HG02588 (cell line): ENCODE measurements around the gene INO80E.
"Not testable (repeated sequence)": the region's sequence is repeated elsewhere in the genome, so short reads cannot be mapped to it uniquely, and the experiment has no call there.

Experiments
- ATAC-seq: cut with Tn5 transposase; IDR thresholded peaks from one replicate; pipeline ENCODE4 v1.9.1; 2021; ENCODE audit warnings: mild to moderate bottlenecking, moderate library complexity; ENCODE audit not compliant: unreplicated experiment

The INO80E gene, protein sequence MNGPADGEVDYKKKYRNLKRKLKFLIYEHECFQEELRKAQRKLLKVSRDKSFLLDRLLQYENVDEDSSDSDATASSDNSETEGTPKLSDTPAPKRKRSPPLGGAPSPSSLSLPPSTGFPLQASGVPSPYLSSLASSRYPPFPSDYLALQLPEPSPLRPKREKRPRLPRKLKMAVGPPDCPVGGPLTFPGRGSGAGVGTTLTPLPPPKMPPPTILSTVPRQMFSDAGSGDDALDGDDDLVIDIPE

DNA sequence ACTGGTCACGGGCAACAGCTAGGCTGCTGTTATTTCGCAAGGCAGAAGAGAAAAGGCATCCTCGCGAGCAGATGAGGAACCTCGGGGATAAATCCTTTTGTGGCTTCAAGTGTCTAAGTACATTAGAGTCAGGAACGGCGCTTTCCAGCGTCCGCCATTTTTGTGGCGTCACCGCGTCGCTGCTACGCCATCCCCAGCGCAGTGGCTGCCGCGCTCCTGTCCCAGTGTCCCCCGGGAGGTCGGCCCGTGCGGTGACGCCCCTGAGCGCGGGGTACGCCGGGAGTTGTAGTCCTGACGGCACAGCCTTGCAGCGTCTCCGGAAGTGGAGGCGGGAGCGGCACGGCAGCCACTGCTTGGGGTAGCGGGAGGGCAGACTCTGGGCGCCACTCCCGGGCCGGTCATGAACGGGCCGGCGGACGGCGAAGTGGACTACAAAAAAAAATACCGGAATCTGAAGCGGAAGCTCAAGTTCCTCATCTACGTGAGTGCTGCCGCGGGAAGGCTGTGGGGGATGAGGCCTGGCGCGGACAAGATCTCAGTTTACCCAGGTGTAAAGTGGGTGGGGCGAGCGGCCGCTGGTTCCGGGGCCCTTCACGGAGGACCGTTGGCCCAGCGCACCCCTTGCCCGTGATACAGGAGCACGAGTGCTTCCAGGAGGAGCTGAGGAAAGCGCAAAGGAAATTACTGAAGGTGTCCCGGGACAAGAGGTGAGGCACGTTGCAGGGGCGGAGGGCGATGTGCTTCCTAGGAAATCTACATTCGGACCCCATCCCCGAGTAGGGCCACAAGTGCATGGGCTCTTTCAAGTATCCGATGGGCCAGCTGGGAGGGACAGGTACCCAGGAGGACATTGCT lies at the start of gene INO80E:
Gene INO80E (plus strand): TSS at position 331 of the 855 bp plus-strand sequence. CDS start 70 bp downstream, at position 401.
- peak; percentile 89 for ATAC-seq

DNA sequence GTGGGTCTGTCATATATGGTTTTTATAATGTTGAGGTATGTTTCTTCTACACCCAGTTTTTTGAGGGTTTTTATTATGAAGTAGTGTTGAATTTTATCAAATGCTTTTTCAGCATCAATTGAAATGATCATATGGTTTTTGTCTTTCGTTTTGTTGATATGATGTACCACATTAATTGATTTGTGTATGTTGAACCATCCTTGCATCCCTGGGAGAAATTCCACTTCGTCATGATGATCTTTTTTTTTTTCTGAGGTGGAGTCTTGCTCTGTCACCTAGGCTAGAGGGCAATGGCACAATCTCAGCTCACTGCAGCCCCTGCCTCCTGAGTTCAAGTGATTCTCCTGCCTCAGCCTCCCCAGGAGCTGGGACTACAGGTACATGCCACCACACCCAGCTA lies 48.1 kb upstream of the INO80E start:
- ATAC-seq: no peak

DNA sequence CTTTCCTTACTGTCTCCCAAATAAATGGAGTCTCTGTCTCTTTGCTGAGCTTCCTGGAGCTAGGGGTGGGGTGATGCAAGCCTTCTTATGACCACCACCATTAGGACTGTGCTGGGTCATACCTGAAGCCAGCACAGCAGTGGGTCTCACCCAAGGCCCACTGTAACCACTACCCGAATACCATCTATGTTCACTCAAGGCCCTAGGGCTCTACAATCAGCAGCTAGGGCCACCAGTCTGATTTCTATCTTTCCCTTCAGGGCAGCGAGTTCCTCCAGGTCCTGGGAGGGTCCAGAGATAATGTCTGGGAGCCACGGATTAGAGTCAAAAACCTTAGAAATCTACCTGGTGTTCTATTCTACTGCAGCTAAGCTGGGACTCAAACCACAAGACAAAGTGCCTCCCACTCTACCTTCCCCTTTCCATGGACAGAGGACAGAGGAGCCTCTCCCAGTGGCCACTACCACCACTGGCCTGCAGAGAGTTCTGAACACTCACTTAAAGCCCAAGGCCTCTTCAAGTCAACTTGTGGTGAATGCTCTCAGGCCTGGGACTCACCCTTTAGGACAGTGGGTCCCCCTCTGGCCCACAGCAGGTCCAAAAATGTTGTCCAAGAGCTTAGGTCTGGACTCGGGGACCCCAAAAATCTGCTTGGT lies 45.1 kb upstream of the INO80E start:
- ATAC-seq: no peak

DNA sequence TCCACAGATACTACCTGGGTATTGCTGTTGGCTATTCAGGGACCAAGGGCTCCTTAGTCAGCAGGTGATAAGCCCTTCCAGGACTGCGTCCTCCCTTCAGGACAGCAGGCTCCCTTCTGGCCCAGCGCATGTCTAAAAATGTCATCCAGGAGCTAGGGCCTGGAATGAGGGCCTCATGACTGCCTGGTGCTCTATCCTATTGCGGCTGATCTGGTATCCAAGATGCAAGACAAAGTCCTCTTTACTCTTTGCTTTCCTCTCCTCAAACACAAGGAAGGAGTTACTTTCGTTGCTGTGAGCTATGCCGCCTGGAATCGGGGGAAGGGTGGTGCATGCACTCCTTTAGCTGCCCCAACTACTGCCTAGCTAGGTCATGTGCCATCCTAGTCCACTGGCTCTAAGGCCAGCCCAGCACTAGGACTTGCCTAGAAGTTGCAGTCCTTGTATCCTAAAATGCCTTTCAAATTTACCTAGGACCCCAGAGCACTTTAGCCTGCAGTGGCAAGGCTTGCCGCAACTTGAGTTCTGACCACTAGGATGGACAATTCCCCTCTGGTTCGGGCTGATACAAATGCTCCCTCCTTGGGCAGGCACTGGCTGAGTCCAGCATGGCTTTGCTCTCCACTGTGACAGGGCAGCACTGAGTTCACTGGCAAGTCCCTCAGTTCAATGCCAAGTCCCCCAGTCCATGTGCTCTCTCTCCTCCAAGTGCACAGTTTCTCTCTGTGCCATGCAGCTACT lies 44.2 kb upstream of the INO80E start:
- ATAC-seq: no peak

DNA sequence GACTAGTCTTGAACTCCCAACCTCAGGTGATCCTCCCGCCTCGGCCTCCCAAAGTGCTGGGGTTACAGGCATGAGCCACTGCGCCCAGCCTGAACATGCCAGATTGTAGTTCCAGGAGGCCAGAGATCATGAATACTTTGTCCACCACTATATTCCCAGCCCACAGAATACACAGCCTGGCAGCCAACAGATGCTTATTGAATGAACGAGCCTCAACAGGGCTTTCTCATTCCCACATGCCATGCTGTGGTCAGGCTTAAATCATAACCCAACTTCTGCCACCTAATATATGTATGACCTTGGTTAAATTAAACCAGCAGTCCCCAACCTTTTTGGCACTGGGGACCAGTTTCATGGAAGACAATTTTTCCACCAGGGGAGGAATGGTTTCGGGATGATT lies 37.3 kb upstream of the INO80E start:
- ATAC-seq: no peak

DNA sequence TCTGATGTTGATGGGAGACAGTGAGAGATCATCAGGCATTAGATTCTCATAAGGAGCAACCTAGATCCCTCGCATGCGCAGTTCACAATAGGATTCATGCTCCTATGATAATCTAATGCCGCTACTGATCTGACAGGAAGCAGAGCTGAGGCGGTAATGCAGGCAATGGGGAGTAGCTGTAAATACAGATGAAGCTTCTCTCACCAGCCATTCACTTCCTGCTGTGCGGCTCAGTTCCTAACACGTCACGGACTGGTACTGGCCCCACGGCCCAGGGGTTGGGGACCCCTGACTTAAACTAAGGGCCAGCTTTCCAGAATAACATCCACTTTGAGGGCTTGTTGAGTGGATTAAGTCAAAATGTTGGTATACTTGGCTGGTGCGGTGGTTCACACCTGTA lies 36.7 kb upstream of the INO80E start:
- no peak for ATAC-seq

DNA sequence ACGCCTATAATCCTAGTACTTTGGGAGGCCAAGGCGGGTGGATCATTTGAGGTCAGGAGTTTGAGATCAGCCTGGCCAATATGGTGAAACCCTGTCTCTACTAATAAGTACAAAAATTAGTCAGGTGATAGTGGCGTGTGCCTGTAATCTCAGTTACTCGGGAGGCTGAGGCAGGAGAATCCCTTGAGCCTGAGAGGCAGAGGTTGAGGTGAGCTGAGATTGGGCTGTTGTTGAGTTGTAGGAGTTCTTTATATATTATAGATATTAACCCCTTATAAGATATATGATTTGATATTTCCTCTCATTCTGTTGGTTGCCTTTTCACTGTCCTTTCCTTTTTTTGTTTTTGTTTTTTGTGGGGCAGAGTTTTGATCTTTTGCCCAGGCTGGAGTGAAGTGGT lies 36.2 kb upstream of the INO80E start:
- not testable (repeated sequence) for ATAC-seq

DNA sequence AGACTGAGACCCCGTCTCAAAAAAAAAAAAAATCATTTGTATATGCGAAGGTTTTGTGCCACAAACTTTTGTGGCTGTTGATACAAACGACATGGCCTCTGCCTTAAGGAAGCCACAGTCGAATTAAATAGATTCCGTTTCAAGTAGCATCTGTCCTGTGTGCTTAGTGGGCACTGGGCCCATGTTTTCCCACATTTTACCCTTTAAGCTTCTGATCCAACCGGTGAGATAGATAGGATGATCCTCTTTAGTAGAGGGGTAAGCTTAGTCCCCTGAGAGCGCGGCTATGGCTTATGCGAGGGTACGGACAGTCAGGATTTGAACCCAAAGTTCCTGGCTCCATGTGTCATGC lies 34.9 kb upstream of the INO80E start:
- no peak for ATAC-seq

DNA sequence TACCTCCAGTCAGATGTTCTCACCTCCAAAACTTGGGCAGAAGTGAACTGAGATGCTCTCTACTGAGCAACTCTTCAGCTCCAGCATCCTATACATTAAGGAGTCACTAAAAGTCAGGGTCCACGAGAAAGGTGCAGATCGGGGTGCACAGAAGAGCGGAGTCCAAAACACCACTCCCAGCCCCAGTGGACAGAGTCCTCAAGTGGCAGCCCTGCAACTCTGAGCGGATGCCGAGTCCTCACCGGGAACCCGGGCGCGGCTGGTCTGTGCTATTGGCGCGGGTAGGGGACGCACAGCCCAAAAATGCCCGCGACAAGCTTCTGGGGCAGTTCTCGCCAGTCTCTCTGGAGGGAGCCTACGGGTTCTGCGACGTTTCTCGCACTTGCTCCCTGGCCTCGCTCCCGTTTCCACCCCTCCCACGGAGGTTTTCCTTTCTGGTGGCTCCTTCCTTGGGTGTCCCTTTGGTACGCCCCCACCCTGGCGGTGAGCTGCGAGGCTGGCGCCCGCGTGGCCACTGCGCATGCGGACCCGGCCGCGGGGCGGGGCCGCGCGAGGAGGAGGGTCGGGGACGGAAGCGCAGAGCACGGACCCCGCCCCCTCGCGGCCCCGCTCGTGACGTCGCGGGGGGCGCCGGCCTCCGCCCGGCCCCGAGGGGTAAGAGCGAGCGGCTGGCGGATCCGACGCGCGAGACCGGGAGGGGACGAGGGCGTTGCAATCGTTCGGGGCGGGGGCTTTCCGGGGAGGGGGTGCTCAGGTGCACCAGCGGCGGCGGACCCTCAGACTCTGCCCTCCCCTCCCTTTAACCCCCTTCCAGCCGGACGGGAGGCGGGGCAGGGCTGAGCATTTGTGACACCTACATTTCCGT lies 34.3 kb upstream of the INO80E start, which contains the start of gene TMEM219:
Gene TMEM219 (plus strand): TSS at position 601 of the 865 bp plus-strand sequence. CDS start 1,065 bp downstream, outside the sequence.
- peak; percentile 84 for ATAC-seq

DNA sequence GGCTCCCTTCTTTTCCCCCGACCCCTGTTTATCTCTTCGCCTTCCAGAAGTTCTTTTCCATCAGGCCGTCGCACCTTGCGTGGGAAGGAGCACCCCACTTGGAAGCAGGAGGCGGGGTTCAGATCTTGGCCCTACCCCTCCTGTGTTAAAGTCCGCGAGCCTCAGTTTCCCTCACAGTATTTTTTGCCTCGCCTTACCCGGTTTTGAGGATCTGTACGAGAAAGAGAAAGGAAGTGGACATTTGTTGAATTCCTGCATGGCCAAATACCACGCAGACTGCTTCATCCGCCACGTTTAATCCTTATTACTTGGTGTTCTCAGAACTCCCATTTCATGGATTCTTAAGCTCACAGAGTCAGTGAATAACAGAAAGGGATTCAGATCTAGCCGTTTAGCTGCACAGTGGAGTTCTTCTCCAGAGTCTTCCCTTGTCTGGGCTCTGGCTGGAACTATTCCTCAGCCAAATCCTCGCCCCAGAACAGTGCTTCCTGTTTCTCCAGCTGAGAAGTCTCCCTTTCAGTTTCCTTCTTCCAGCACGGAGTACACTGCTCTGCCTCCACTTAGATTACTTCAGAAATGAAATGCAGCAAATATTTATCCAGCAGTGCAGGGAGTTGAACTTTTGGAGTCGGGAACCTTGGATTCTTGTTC lies 33.6 kb upstream of the INO80E start:
- ATAC-seq: no peak

DNA sequence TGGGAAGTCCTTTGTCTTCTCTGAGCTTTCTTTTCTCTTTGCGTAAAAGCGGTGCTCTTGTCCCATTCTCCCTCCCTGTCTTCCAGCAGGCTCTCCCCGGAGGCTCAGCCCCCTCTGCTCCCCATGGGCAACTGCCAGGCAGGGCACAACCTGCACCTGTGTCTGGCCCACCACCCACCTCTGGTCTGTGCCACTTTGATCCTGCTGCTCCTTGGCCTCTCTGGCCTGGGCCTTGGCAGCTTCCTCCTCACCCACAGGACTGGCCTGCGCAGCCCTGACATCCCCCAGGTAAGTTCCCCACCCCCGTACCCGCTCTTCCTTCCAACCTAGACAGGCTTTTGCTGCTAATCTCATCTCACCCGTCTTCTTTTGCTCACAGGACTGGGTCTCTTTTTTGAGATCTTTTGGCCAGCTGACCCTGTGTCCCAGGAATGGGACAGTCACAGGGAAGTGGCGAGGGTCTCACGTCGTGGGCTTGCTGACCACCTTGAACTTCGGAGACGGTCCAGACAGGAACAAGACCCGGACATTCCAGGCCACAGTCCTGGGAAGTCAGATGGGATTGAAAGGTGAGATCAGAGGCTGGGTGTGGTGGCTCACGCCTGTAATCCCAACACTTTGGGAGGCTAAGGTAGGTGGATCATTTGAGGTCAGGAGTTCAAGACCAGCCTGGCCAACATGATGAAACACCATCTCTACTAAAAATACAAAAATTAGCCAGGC lies 32.9 kb upstream of the INO80E start:
- ATAC-seq: no peak

DNA sequence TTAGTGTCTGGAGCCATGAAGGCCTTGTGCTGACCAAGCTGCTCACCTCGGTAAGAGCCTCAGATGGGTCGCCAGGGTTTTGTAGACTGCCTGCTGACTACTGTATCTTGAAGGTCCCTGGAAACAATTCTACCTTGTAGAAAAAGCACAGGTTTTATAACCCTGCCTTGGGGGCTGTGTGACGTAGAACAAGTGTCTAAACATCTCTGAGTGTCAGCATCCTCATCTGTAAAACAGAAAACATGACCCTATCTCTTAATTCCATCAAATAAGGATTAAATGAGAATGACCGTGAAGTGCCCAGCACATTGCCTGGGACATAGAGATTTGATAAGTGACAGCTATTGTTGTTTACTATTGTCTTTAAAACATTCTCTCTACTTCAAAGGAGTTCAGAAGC lies 27.8 kb upstream of the INO80E start:
- no peak for ATAC-seq

DNA sequence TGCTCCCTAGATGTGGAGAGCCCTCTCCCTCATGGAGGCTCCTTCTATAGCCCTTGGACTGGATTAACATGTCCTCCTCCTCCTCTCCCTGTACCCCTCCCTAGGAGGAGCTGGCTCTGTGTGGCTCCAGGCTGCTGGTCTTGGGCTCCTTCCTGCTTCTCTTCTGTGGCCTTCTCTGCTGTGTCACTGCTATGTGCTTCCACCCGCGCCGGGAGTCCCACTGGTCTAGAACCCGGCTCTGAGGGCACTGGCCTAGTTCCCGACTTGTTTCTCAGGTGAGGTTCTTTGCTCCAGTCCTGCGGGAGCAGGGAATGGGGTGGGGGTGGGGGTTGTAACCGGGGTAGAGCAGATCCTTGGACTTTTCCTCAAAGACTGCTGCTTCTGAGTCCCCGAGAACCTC lies 24.7 kb upstream of the INO80E start:
- no peak for ATAC-seq

DNA sequence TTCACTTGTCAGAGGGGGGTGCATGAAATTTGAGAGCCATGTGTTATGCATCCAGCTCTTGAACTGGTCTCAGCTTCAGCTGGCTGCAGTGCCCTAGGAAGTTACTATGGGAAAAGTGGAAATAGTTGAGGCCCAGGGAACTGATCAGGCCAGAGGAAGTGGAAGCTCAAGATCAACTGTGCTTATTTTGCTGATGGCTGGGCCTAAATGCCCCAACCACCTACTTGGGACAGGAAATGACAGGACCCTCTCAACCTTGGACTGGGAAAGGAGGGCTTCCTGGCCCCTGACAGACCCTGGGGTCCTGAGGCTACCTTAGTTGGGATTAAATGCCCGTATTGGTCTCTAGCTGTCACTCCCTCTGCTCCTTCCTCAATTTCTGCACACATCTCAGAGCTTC lies 23.5 kb upstream of the INO80E start:
- no peak for ATAC-seq

DNA sequence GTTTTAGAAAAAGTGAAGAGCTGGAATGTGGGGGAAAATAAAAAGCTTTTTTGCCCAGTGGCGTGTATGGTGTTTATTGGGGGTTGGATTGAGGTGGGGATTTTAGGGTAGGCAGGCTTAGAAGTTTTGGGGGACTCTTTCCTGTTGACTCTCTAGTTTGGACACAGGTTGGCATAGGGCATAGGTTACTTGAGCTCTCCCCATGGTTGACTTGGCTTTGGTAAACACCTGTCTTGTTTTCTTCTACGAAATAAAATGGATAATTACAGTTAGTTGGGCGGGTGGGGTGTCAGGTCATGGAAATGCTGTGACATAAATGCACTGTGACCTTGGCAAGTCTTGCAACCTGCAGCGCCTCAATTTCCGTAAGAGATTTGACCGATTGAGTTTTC lies 23.1 kb upstream of the INO80E start:
- no peak for ATAC-seq

DNA sequence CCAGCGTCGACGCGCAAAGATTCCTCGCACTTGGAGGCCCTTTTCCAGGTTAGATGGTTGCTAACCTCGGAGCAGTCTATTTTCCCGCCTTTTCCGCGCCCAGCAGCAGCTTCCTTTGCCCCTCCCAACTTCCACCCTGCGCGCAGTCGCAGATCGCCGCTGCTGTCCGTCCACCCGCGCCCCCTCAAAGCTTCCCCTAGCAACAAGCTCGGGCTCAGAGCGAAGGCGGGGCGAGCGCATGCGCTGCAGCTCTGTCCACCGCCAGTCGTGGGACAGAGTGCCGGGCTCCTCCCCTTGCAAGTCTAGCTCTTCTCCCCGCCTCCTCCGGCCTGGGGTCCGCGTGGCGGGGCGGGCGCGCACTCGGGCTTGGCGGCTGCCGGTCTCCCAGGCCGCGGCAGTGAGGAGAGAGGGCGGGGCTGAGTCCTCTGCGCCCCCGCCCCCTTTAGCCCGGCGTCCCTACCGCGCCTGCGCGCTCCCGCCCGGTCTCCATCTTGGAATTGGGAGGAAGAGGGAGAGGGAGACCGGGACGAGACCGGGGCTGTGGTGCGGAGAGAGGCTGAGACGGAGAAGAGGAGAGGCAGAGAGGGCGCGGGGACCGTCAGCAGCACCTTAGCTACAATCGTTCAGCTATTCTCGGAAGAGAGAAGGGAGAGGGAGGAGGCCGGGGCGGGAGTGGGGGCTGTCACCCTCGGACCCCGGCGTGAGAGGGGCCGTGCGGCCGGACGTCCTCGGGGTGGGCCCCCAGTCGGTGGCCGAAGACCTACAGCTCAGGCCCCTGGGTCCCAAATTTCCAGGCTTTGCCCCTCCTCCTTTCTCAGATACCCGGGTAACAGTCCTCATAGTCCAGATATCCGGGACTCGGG lies 22.4 kb upstream of the INO80E start, which contains the start of gene TAOK2:
Gene TAOK2 (plus strand): TSS at position 485 of the 863 bp plus-strand sequence. CDS start 3,905 bp downstream, outside the sequence.
- ATAC-seq: peak; percentile 91

DNA sequence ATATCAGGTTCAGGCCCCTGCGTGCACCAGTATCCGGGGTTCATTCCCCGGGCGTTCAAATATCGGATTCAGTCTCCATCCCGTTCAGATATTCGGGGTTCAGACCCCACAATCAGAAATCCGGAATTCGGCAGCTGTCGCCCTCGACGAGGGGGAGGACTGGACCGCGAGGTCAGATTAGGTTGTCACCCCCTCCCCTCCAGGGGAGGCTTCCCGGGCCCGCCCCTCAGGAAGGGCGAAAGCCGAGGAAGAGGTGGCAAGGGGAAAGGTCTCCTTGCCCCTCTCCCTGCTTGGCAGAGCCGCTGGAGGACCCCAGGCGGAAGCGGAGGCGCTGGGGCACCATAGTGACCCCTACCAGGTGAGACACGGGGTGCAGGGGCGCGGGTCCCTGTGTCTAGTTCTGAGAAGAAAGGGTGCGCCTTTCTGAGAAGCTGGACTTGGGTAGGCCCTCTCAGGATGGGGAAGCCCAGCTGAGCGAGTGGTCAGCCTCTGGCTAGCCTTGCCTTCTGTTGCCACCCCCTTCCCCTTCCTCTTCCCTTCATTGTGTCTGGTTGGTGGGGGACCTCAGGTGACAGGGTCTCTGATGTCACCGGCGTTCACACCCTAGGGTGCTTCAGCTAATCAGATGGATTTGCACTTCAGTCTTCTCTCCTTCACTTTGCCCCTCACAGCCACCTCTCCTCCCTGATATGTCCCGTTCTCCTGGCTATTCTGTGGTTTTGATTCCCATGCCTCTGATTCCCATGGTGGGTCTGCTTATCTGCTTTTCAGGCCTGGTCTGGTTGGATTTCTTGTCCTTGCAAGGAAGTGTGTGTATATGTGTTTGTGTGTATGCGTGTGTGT lies 21.5 kb upstream of the INO80E start:
- ATAC-seq: no peak
